ACHN (cell line): Measurements from ENCODE around the gene TMEM8B.
"Not testable (repeated sequence)": the region's sequence is repeated elsewhere in the genome, so short reads cannot be mapped to it uniquely, and the experiment has no call there.

Experiments used
- DNase-seq: peaks from one replicate; pipeline ENCODE4 v3.0.0-alpha.2; 2015
- in situ Hi-C: cut with HindIII; loops from 2 replicates; pipeline ENCODE4 v1.10.0; 2017; ENCODE audit warnings: low sequenced_read_pairs, low pct_ligation_motif_present, low pct_unique_long_range_greater_than_20kb

TMEM8B gene

DNA sequence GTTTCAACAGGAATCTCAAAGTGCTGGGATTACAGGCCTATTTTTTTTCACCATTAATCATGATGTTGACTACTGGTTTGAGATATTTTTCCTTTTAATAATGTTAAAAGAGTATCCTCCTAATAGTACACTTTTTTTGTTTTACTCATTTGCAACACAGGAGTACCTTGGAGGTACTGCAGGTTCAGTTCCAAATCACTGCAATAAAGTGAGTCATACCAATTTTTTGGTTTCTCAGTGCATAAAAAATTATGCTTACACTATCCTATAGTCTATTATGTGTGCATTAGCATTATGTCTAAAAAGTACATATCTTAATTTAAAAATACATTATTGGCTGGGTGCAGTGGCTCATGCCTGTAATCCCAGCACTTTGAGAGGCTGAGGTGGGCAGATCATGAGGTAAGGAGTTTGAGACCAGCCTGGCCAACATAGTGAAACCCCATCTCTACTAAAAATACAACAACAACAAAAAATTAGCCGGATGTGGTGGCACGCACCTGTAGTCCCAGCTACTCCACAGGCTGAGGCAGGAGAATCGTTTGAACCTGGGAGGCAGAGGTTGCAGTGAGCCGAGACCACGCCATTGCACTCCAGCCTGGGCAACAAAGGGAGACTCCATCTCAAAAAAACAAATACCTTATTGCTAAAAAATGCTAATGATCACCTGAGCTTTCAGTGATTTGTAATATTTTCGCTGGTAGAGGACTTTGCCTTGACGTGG, 68.5 kb downstream of the TMEM8B start:
- in situ Hi-C loops, DNase-seq: not testable (repeated sequence)

DNA sequence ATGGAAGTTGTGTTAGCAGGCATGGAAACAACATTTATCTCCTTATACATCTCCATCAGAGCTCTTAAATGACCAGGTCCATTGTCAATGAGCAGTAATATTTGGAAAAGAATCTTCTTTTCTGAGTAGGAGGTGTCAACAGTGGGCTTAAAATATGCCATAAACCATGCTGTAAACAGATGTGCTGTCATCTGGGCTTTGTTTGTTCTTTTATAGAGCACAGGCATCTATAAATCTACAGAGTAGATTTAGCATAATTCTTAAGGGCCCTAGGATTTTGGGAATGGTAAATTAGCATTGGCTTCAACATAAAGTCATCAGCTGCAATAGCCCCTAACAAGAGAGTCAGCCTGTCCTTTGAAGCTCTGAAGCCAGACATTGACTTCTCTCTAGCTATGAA, 69.3 kb downstream of the TMEM8B start:
- in situ Hi-C loops: no loop called here
- no peak for DNase-seq

DNA sequence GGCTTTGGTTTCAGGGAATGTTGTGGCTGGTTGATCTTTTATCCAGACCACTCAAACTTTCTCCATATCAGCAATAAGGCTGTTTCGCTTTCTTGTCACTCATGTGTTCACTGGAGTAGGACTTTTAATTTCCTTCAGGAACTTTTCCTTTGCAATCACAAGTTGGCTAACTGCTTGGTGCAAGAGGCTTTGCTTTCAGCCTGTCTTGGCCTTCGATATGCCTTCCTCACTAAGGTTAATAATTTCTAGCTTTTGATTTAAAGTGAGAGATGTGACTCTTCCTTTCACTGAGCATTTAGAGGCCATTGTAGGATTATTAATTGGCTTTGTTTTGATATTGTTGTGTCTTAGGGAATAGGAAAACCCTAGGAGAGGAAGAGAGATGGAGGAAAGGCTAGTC, 70.0 kb downstream of the TMEM8B start:
- in situ Hi-C loops: no loop called here
- DNase-seq: no peak

DNA sequence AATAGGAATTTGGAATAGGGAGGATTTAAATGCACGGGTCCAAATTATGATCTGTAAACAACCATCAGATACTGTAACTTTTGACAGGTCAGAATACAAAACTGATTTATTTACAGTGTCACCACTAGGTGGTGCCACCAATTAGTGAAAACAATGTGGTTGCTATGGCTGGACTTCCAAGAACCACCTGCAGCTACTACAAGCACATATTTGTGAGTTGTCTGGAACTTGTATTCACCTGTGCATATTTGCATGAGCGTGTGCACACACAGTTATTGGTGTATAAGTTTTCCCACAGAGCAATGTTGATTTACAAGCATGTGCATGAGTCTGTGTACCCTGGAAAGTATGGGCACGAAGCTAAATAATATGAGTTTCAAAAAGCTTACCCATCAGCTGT, 74.0 kb downstream of the TMEM8B start:
- in situ Hi-C loops: no loop called here
- peak; percentile 58 for DNase-seq

DNA sequence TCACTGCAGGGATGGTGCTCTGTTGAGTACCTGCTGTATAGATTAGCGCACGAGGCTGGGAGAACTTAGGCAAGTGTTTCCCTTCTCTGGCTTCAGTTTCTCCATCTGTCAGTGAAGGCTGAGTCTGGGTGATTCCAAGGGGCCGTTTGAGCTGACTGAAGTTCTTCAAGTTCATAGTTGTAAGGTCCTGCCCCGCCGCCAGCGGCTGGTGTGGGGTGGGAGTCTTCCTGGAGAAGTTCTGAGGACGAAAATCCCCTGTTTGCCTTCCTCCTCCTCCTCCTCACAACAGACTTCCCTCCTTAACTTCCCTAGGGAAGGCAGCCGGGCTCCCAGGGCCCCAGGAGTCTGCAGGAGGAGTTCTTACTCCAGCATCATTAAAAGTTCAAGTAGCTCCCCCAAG, 75.3 kb downstream of the TMEM8B start:
- in situ Hi-C loops: no loop called here
- no peak for DNase-seq

DNA sequence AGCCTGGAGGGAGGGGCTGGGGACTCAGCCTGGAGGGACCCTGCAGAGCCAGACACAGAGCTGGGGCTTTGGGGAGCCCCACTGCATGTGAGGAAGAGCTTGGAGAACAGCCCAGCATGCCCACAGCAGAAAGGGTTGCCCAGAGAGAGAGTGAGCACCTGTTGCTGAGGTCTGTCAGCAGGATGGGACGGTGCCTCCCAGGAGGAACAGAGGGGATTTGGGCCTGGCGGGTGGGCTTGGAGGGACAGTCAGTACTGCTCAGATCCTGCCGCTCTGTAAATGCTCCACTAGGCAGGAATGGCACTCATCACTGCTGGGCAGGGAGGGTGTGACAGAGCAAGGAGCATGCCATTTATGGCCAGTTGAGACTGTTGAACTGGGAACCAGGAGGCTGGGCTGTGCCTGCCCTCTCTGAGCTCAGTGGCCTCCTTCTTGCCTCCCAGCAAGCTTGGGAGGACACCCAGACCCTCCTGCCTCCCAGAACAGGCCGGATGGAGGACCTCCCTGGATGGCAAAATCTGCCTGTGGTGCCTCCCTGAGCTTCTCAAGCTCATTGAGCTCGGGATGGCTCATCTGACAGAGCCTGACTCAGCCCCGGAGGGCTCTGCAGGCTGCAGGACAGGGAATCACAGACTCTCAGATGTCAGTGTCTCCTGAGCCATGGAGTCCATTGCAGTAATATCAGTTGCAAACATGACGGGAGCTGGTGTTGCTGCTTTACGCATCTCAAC, 76.2 kb downstream of the TMEM8B start:
- in situ Hi-C loops: no loop called here
- peak; percentile 65 for DNase-seq

DNA sequence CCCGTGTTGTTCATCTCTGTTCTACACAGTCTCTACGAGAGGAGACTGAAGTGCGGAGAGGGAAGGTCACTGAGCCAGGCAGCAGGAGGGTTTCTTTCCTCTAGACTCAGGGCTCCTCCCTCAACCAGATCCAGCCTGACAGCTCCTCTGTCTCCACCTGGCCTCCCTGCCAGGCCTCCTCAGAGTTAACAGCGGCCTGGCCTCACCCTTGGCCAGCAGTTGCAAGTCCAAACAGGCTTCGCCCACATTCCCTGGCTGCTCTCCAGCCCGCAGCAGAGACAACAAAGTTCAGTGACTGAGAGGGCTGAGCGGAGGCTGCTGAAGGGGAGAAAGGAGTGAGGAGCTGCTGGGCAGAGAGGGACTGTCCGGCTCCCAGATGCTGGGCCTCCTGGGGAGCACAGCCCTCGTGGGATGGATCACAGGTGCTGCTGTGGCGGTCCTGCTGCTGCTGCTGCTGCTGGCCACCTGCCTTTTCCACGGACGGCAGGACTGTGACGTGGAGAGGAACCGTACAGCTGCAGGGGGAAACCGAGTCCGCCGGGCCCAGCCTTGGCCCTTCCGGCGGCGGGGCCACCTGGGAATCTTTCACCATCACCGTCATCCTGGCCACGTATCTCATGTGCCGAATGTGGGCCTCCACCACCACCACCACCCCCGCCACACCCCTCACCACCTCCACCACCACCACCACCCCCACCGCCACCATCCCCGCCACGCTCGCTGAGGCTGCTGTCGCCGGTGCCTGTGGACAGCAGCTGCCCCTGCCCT, 77.1 kb downstream of the TMEM8B start, which contains the start of gene HRCT1:
HRCT1 (plus strand) TSS at position 291 of the 768 bp plus-strand sequence; CDS start at position 377, 86 bp downstream.
- peak; percentile 95 for DNase-seq
- in situ Hi-C loops: no loop called here

DNA sequence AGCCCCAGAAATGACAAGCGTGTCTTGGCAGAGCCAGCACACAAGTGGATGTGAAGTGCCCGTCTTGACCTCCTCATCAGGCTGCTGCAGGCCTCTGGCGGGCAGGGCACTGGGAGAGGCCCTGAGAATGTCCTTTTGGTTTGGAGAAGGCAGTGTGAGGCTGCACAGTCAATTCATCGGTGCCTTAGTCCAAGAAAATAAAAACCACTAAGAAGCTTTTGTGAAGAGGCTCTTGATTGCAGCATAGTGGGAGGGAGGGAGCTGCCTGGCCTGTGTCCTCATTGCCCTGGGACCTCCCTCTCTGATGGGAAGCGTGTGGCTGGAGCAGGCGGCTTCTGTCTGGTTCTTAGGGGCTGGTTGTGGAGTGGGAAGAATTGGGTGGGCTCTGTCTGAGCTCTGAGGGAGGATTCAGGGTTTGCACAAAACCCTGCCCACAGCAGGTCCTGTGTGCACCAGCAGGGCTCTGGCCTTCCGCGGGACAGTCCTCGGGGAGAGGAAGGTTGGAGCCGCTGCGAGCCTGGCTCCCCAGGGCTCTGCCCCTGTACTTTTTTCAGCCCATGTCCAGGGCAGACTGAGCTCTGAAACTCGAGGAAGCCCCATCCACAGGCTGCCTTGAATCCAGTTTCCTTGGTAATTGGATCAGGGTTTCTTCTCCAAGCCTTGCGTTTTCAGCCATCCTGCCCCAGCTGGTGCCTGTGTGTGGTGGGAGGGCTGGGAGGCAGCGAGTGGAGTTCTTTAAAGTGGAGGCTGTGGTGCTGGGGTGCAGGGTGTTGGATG, 78.1 kb downstream of the TMEM8B start:
- in situ Hi-C loops: no loop called here
- DNase-seq: peak; percentile 47

DNA sequence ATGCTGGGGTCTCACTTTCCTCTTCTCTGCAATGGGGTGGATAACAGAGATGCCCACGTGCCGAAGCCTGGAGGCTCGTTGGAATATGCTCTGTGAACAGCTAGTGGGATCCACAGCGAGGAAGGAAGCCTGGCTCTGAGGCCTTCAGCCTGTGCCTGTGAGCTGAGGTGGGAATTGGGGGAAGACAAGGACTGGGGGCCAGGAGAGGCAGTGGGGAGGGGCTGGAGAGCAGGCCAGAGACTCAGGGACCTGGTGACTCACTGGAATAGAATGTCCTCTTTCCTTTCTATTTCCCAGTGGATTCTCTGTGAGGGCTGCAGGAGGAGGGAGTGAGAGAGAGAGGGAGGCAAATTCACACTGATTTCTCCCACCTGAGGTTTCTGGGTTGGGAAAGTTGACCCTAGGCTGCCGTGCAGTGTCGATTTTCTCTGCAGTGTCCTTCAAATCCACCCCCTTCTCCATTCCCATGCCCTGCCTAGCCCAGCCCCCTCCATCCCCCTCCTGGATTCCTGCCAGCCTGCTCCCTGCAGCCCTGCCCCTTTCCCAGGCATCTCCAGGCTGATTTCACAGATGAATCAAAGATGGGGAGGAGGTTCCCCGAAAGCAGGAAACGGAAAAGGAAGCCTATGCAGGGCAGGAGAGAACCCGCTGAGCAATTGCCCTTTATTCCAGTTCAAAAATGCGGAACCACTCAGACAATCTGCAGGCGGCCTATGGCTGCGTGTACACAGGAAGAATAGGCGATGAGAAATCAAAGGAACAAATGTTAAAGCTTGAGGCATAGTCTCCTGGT, 78.9 kb downstream of the TMEM8B start:
- DNase-seq: peak; percentile 86
- in situ Hi-C loops: no loop called here

DNA sequence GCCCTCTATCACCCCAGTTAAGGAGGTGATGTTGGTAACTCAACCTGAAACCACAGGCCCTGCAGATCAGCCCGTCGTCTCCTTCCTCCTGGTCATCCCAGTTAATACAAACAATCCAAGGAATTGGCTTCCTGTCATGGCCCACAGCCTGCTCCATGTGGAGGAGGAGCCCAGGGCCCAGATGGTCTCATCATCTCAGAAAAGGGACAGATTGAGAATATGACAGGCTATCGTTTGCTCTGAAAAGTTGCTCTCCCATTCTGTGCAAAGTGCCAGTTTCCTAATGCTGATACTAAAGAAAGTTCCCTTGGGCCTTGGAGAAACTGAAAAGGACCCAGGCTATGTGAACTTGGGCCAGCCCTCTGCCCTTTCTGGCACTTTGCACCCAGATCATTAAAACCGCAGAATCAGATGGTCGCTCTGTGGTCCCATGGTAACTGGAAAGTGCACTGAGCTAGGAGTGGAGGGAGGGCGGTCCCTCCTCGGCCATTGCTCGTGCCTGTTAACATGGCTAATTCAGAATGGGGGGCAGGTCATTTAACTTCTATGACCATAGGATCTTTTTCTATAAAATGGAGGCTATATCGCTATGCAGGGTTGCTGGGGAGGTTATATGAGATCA, 79.6 kb downstream of the TMEM8B start:
- peak; percentile 21 for DNase-seq
- in situ Hi-C loops: no loop called here

DNA sequence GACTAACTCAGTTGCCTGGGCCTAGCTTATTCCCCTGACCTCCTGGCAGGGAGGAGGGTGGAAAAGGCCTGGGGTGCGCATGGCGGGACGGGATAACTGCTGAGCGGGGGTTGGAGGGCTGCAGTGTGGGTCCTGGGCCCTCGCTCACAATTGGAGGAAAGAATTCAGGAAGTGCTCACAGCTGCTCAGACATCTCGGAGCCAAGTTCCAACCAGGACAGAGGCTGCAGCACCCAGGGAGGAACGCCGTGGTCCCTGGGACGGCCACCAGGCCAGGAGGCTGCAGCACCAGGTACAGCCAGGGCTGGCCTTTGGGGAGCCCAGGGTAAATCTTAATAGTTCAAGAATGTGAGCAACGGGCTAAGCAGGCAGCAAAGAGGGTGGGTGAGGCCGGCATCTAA, 80.2 kb downstream of the TMEM8B start, which contains the start of gene SPAAR:
SPAAR (plus strand) TSS at position 217 of the 400 bp plus-strand sequence. CDS start 974 bp downstream, outside the sequence.
- DNase-seq: no peak
- in situ Hi-C loops: no loop called here

DNA sequence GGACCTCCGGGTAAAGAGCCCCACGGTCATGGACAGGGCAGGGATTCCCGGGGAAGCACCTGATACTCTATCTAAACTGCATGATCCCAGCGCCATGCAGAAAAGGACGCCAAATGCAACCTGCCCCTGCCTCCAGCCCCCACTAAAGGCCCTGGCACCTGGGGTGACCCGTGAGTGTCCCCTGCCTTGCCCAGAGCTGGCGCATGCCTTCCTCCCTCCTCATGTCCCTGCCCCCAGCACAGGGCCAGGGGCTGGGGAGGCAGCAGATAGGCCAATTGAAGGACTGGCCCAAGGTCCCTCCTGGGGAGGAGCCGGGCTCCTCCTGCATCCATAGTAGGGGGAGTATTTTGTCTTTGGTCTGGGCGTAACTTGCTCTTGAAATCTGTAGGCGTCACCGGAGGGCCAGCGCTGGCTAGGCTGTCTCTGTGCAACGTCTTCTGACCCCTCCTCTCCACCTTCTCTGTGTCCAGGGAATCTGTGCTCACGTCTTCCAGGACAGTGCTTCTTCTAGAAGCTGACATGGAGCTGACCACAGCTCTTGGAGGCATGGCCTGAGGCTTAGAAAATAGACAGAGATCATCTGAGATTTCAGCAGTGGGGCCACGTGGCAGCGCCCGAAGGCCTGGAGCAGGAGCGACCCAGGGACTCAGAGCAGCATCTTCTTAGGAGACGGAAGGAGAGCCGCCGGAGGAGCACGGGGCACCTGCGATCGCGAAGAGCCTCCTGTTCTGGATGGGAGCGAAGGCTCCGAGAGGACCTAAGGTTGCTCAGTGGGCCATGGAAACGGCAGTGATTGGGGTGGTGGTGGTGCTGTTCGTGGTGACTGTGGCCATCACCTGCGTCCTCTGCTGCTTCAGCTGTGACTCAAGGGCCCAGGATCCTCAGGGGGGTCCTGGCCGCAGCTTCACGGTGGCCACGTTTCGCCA, 80.9 kb downstream of the TMEM8B start:
- in situ Hi-C loops: no loop called here

DNA sequence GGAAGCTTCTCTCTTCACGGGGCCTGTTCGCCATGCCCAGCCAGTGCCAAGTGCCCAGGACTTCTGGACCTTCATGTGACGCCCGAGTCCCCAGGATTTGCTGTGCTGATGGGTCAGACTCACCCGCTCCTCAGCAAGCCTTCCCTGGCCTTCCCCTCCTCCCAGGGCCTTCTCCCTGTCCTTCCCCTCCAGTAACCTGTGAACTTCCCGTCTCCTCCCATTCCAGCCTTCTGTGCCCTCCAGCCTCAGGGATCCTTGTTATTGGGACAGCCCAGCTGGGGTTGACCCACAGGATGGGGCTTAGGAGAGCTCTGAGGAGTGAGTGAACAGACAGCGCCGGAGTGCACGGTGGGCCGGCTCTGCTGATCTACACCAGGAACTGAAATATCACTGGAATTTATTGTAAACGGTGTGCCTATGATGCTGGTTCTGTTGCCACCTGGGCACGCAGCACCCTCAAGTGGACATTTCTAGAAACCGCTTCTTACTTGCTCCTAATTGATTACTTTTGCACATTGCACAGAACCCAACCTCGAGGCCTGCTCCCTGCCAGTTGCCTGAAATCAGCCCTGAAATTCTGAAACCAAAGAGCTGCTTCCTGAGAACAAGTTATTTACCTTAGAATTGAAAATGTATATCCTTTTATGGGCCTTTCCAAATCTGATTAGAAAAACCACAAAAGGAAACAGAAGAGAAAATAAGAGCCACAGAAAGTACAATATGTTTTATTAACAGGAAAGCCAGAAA, 81.8 kb downstream of the TMEM8B start:
- peak; percentile 75 for DNase-seq
- in situ Hi-C loops: no loop called here

More for the DNA sequence above, 80.9 kb downstream of the TMEM8B start:
- no peak for DNase-seq

DNA sequence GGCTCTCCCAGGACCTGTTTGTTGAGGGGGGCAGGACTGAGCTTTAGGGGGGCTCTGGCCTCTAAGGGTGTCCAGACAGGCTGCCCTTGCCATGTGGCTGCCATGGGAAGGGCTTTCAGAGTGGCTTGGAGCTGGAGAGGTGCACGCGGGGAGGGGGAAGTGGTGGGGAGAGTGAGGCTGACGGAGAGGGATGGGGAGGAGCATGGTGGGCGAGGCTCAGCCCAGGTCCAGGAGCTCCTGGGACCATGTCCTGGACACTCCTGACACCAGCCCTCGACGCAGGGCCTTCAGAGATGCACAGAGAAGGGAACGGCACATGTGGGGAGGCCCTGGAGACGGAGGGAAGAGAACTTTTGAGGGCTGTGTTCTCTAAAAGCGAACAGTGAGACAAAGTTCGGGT, 82.7 kb downstream of the TMEM8B start:
- DNase-seq: no peak
- in situ Hi-C loops: no loop called here

DNA sequence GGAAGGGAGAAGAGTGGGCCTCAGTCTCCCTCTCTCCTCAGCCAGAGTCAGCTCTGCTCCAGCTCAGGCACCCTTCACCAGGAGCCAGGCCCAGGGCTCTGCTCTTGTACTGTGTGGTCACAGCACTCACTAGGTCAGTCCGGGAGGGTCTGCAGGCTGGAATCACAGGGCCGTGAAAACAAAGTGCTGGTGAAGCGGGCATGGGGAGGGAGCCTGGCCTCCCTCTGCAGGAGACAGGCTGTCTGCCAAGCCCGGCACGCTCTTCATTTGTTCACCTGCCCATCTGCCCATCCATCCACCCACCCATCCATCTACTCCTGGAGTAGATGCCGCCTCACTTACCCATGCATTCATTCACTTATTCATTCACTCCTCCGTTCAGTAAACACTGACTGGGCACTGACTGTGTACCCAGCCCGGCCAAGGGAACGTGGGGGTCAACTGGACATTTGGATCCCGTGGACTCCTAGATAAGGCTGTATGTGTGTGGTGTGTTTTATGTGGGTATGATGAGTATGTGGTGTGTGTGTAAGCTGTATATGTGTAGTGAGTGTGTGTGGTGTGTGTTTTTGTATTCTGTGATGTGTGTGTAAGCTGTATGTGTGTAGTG, 83.9 kb downstream of the TMEM8B start:
- in situ Hi-C loops: no loop called here
- DNase-seq: no peak
